ENCODE data around the gene CTAGE9. TPM values are rescaled to one million over a fixed set of nuclear protein-coding genes. Genes with fewer than 3 reads are reported as not detected.

Gene CTAGE9, protein sequence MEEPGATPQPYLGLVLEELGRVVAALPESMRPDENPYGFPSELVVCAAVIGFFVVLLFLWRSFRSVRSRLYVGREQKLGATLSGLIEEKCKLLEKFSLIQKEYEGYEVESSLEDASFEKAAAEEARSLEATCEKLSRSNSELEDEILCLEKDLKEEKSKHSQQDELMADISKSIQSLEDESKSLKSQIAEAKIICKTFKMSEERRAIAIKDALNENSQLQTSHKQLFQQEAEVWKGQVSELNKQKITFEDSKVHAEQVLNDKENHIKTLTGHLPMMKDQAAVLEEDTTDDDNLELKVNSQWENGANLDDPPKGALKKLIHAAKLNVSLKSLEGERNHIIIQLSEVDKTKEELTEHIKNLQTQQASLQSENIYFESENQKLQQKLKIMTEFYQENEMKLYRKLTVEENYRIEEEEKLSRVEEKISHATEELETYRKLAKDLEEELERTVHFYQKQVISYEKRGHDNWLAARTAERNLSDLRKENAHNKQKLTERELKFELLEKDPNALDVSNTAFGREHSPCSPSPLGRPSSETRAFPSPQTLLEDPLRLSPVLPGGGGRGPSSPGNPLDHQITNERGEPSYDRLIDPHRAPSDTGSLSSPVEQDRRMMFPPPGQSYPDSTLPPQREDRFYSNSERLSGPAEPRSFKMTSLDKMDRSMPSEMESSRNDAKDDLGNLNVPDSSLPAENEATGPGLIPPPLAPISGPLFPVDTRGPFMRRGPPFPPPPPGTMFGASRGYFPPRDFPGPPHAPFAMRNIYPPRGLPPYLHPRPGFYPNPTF
- not detected in 2 replicates for total RNA-seq

DNA sequence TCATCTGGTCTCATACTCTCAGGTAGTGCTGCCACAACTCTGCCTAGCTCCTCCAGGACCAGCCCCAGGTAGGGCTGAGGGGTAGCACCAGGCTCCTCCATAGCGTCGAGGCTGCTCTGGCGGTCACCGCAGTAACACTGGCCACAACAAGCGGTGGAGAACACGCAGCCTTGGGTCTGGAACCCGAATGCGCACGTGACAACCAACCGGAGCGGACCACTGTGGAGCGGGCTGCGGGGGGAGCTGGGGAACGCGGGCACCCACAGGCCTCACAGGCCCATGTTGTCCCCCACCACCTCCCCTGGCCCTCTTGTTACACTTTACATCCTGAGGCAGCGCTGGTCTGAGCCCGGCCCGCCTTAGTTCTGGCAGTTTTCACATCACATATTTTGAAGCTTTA is at the start of gene CTAGE9:
TSS of gene CTAGE9 (minus strand) at position 101 of the 400 bp plus-strand sequence. CDS start at position 101, 0 bp downstream.

Other genes starting within 250 kb of the CTAGE9 start
- not detected in 2 replicates for gene ARG1, start 137.8 kb downstream of the CTAGE9 start, total RNA-seq
- gene MED23, start 82.8 kb downstream of the CTAGE9 start, total RNA-seq: 25.0 and 31.1 TPM in 2 replicates
- under 0.01 TPM in 1 of 2 replicates, not detected in the other for gene ENPP3, start 73.7 kb downstream of the CTAGE9 start, total RNA-seq
- not detected in 2 replicates for gene OR2A4, start 9.6 kb downstream of the CTAGE9 start, total RNA-seq
- 3.7 and 8.0 TPM in 2 replicates for gene ENPP1, start 97.0 kb upstream of the CTAGE9 start, total RNA-seq
- 1.5 and 10.8 TPM in 2 replicates for gene CCN2, start 240.4 kb upstream of the CTAGE9 start, total RNA-seq